Occipital lobe (tissue), 2 donors: Measurements from ENCODE around the gene LGR5. TPM values are rescaled to one million over a fixed set of nuclear protein-coding genes. Genes with fewer than 3 reads are reported as not detected.
"Not testable (repeated sequence)": the region's sequence is repeated elsewhere in the genome, so short reads cannot be mapped to it uniquely, and the experiment has no call there.

Source experiments
- DNase-seq: peaks from one replicate; lab custom pipeline; 2025; lab: John Stamatoyannopoulos, UW
- total RNA-seq: library from RNA; depleted of rRNA; stranded (reverse); fragments of >200 nt; gene quantifications from one replicate; pipeline ENCODE4 v1.2.3, GENCODE V29; 2014

LGR5 gene
- total RNA-seq, 1 donor from 2014 or later = not detected

- DNase-seq = no peak
Observed at GRCh38 chr12:71546322-71546861, 106.8 kb downstream of the LGR5 start.

- no peak for DNase-seq
Observed at GRCh38 chr12:71548893-71549292, 109.3 kb downstream of the LGR5 start.

GRCh38 chr12:71551529-71551928 lies 111.9 kb downstream of the LGR5 start:
- DNase-seq = no peak

- DNase-seq = no peak
Observed at GRCh38 chr12:71552728-71553501, 113.3 kb downstream of the LGR5 start.

GRCh38 chr12:71555191-71555590 lies 115.6 kb downstream of the LGR5 start:
- no peak for DNase-seq

- not testable (repeated sequence) for DNase-seq
Observed at GRCh38 chr12:71555789-71556188, 116.2 kb downstream of the LGR5 start.

GRCh38 chr12:71556448-71556847 lies 116.8 kb downstream of the LGR5 start:
- DNase-seq = no peak

- DNase-seq = no peak
Observed at GRCh38 chr12:71556875-71557274, 117.3 kb downstream of the LGR5 start.

GRCh38 chr12:71558445-71558844 lies 118.8 kb downstream of the LGR5 start:
- DNase-seq = no peak

- DNase-seq = no peak
Observed at GRCh38 chr12:71562676-71563595, 123.3 kb downstream of the LGR5 start.

GRCh38 chr12:71565535-71565934 lies 125.9 kb downstream of the LGR5 start:
- no peak for DNase-seq

GRCh38 chr12:71566655-71567054 lies 127.1 kb downstream of the LGR5 start:
- DNase-seq = no peak

GRCh38 chr12:71567537-71567936 lies 127.9 kb downstream of the LGR5 start:
- DNase-seq = no peak

- not testable (repeated sequence) for DNase-seq
Observed at GRCh38 chr12:71569885-71570284, 130.3 kb downstream of the LGR5 start.

- no peak for DNase-seq
Observed at GRCh38 chr12:71576496-71576895, 136.9 kb downstream of the LGR5 start.

- DNase-seq = no peak
Observed at GRCh38 chr12:71578694-71579258, 139.2 kb downstream of the LGR5 start.

- no peak for DNase-seq
Observed at GRCh38 chr12:71581206-71581605, 141.6 kb downstream of the LGR5 start.

- no peak for DNase-seq
Observed at GRCh38 chr12:71582925-71583324, 143.3 kb downstream of the LGR5 start.

- no peak for DNase-seq
Observed at GRCh38 chr12:71584356-71584755, 144.8 kb downstream of the LGR5 start.

GRCh38 chr12:71585218-71585617 lies 145.6 kb downstream of the LGR5 start:
- DNase-seq = no peak

- no peak for DNase-seq
Observed at GRCh38 chr12:71587012-71587411, 147.4 kb downstream of the LGR5 start.

GRCh38 chr12:71589478-71589881 lies 149.9 kb downstream of the LGR5 start:
- no peak for DNase-seq
